DMS114 treated with DMSO at 0.1 percent for 48 hours (cell line): ENCODE data around the gene AUNIP.
"Not testable (repeated sequence)": the region's sequence is repeated elsewhere in the genome, so short reads cannot be mapped to it uniquely, and the experiment has no call there.

ENCODE experiments used
- DNase-seq: peaks from one replicate; lab custom pipeline; 2025; ENCODE audit not compliant: unreplicated experiment; lab: John Stamatoyannopoulos, UW

The AUNIP gene

GRCh38 chr1:25867210-25867991 is 8.1 kb upstream of the AUNIP start:
- DNase-seq = no peak

- no peak for DNase-seq
Measured at GRCh38 chr1:25866288-25866687, 7.0 kb upstream of the AUNIP start.

GRCh38 chr1:25864434-25864833 is 5.2 kb upstream of the AUNIP start:
- no peak for DNase-seq

- no peak for DNase-seq
Measured at GRCh38 chr1:25863486-25864262, 4.4 kb upstream of the AUNIP start.

GRCh38 chr1:25862785-25863485 is 3.7 kb upstream of the AUNIP start:
- DNase-seq = no peak

GRCh38 chr1:25861316-25862286 is 2.3 kb upstream of the AUNIP start:
- DNase-seq = no peak

- DNase-seq = no peak
Measured at GRCh38 chr1:25858494-25858893, 763 bp downstream of the AUNIP start.

GRCh38 chr1:25856856-25857255 is 2.4 kb downstream of the AUNIP start:
- no peak for DNase-seq

- no peak for DNase-seq
Measured at GRCh38 chr1:25854554-25854953, 4.7 kb downstream of the AUNIP start.

GRCh38 chr1:25848531-25848930 is 10.7 kb downstream of the AUNIP start:
- no peak for DNase-seq

GRCh38 chr1:25847929-25848328 is 11.3 kb downstream of the AUNIP start:
- no peak for DNase-seq

- DNase-seq = no peak
Measured at GRCh38 chr1:25845664-25846063, 13.6 kb downstream of the AUNIP start.

GRCh38 chr1:25844536-25845337 is 14.5 kb downstream of the AUNIP start:
- DNase-seq = no peak

- DNase-seq = no peak
Measured at GRCh38 chr1:25843483-25843882, 15.8 kb downstream of the AUNIP start.

- not testable (repeated sequence) for DNase-seq
Measured at GRCh38 chr1:25839808-25840207, 19.4 kb downstream of the AUNIP start.

GRCh38 chr1:25837262-25837875 is 21.9 kb downstream of the AUNIP start:
- DNase-seq = no peak

GRCh38 chr1:25836695-25837094 is 22.6 kb downstream of the AUNIP start:
- DNase-seq = no peak

GRCh38 chr1:25834894-25835293 is 24.4 kb downstream of the AUNIP start:
- no peak for DNase-seq

- no peak for DNase-seq
Measured at GRCh38 chr1:25833158-25833557, 26.1 kb downstream of the AUNIP start.
